Esophagus squamous epithelium (tissue), 4 donors: Measurements from ENCODE around the gene CD248.
A peak's percentile ranks its signal among the peaks of the same experiment; 100 is the strongest.

Experiments used
- CTCF ChIP-seq, 6 experiments: fragments of 450-650 bp in 4 of 6; fragments of 200-600 bp in 2 of 6; sonication (generic) in 2 of 6; IDR thresholded peaks; one replicate each; pipeline ENCODE4 v1.5.1; 2016 to 2019; ENCODE audit warnings: antibody characterized with exemption in 6 of 6, mild to moderate bottlenecking in 4 of 6, moderate library complexity in 4 of 6
- POLR2A ChIP-seq, 4 donors: fragments of 450-650 bp; IDR thresholded peaks; one replicate each; pipeline ENCODE4 v1.6.1; 2017; ENCODE audit warnings: antibody characterized with exemption in 4 of 4, mild to moderate bottlenecking in 4 of 4, moderate library complexity in 3 of 4

- peak in 3 of 6 experiments; percentile 8 to 31 (median 17) for TF ChIP-seq CTCF (IDR thresholded peaks at IDR 0.05)
- TF ChIP-seq POLR2A (IDR thresholded peaks at IDR 0.05): peak in 1 of 4 donors; percentile 50
Observed at GRCh38 chr11:66336234-66337102, 19.6 kb upstream of the CD248 start, which contains the start of gene RIN1.
